ENCODE measurements around the gene NEGR1.
"Not testable (repeated sequence)": the region's sequence is repeated elsewhere in the genome, so short reads cannot be mapped to it uniquely, and the experiment has no call there.

The NEGR1 gene

DNA sequence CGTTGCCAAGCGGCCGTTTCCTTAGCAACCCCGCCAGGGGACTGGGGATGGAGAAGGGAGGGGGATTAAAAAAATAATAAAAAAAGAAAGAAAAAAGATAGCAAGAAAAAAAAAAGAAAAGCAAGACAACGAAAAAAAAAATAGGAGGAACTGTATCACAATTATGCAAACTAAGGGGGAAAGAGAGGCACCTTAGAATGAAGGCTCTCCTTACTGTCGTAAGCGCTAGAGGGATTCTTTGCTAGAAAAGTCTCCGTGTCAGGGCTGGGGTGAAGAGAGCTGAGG, 625 bp upstream of the NEGR1 start:
- H3K4me3 ChIP-seq (ENCODE audit: low read length), result peak overlapping the region; percentile 99
- H3K27me3 ChIP-seq (replicated peaks; ENCODE audit: control insufficient read depth, insufficient read depth, low read length), result no peaks in the 10 kb centered on the region

DNA sequence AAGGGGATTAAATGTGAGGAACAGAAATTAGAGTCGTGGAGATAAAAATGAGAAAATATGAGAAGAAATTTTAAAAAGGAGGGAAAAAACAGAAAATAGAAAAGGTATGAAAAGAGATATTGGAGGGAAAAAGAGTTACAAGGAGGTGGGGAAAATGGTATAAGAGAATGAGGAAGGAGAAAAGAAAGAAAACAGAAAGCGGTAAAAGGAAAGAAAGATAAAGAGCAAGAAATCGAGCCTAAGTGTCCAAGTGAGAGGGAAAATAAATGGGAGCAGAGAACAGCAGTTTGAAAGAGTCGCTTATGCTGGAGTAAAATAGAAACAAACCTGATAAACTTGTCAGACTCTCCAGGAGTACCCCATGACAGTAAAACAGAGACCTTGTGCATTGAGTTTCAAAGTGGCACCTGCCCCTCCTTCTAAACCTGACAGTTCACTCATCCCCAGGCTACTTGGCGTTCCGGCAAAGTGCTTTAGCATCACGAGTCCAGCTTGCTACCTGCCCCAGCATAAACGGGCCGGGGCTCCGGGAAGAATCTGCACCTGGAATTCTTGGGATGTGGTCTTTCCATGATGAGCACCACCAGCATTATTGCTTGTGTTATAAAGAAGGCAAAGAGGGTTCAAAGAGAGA, 585 bp downstream of the NEGR1 start:
- H3K4me3 ChIP-seq (ENCODE audit: low read length), result peak overlapping the region; percentile 95
- peaks cover 25% of the 10 kb centered on the region for H3K4me1 ChIP-seq (ENCODE audit: control insufficient read depth, insufficient read depth, low read length)
- H3K9ac ChIP-seq (ENCODE audit: low read length), result peak overlapping the region; percentile 86
- no peaks in the 10 kb centered on the region for H3K27me3 ChIP-seq (replicated peaks; ENCODE audit: control insufficient read depth, insufficient read depth, low read length)
- H3K36me3 ChIP-seq (ENCODE audit: control insufficient read depth, insufficient read depth, low read length, severe bottlenecking), result no peaks in the 10 kb centered on the region
- no peak for DNase-seq (ENCODE audit: low read depth)
- no peaks in the 10 kb centered on the region for H3K9me3 ChIP-seq (ENCODE audit: control insufficient read depth, low read length)

More for the DNA sequence above, 625 bp upstream of the NEGR1 start:
- DNase-seq (ENCODE audit: low read depth), result no peak
- Histone ChIP-seq H3K4me1 (ENCODE audit: control insufficient read depth, insufficient read depth, low read length) (peaks cover 25% of the 10 kb centered on the region), H3K9me3 (ENCODE audit: control insufficient read depth, low read length) (no peaks in the 10 kb centered on the region), H3K9ac (ENCODE audit: low read length) (peak overlapping the region; percentile 100), H3K36me3 (ENCODE audit: control insufficient read depth, insufficient read depth, low read length, severe bottlenecking) (no peaks in the 10 kb centered on the region)

DNA sequence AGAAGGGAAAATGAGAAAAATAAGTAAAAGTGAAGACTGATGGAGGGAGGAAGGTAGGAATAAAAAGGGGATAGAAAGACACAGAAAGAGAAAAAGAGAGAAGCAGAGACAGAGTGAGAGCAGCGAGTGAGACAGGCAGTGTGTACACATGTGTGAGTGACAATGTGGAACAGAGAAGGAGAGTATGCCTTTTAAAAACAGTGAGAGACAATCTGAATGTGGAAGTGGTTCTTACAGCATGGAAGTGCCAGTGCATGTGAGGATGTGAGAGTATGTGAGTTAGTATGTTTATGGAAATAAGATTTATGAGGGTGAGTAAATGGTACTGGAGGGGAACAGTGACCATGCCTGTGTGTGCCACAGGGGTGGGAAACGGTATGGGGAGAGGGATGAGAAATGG, 1.2 kb downstream of the NEGR1 start:
- H3K9me3 ChIP-seq (ENCODE audit: control insufficient read depth, low read length), result no peaks in the 10 kb centered on the region
- no peaks in the 10 kb centered on the region for H3K36me3 ChIP-seq (ENCODE audit: control insufficient read depth, insufficient read depth, low read length, severe bottlenecking)
- peak overlapping the region; percentile 95 for H3K4me3 ChIP-seq (ENCODE audit: low read length)
- peak; percentile 11 for DNase-seq (ENCODE audit: low read depth)
- H3K27me3 ChIP-seq (replicated peaks; ENCODE audit: control insufficient read depth, insufficient read depth, low read length), result no peaks in the 10 kb centered on the region
- peak overlapping the region; percentile 86 for H3K9ac ChIP-seq (ENCODE audit: low read length)
- H3K4me1 ChIP-seq (ENCODE audit: control insufficient read depth, insufficient read depth, low read length), result peaks cover 25% of the 10 kb centered on the region

DNA sequence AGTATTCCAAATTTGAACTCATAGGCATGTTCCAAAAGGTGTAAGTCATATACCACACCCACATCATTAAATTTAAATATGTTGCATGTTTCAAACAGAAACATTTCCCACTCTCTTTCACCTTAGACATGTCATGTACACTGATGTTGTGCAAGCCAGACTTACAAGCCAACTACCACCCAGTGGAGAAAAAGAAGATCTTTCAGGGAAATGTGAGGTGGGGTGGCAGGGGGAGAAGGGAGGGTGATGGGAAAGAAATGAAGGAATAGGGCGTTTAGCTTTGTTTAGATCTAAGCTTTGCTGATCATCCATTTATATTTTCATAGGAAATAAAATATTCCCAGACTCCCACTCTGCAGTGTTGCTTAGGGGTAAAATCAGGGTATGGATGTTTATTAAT, 1.6 kb downstream of the NEGR1 start:
- Histone ChIP-seq H3K4me3 (ENCODE audit: low read length) (peak overlapping the region; percentile 95), H3K9ac (ENCODE audit: low read length) (peak overlapping the region; percentile 86), H3K4me1 (ENCODE audit: control insufficient read depth, insufficient read depth, low read length) (peaks cover 20% of the 10 kb centered on the region), H3K36me3 (ENCODE audit: control insufficient read depth, insufficient read depth, low read length, severe bottlenecking) (no peaks in the 10 kb centered on the region), H3K9me3 (ENCODE audit: control insufficient read depth, low read length) (no peaks in the 10 kb centered on the region), H3K27me3 (replicated peaks; ENCODE audit: control insufficient read depth, insufficient read depth, low read length) (no peaks in the 10 kb centered on the region)
- peak; percentile 27 for DNase-seq (ENCODE audit: low read depth)

DNA sequence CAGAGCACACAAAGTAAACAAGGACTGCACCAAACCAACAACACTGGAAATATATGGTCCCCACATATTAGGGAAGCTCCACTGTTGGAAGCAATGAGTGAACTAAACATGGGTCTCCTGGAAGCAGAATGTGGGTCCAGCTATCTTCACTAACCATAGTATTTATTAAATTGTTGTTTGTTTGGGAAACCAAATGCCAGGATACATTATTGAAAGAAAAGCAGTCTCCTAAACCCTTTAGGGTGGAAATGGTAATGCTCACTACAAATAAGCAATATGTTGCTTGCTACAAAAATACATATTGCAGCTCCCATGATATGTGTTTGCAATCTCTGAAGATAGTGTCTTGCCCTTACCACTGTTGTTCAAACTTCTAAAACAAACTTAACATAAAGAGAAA, 2.2 kb downstream of the NEGR1 start:
- Histone ChIP-seq H3K4me1 (ENCODE audit: control insufficient read depth, insufficient read depth, low read length) (peaks cover 16% of the 10 kb centered on the region), H3K36me3 (ENCODE audit: control insufficient read depth, insufficient read depth, low read length, severe bottlenecking) (no peaks in the 10 kb centered on the region), H3K9ac (ENCODE audit: low read length) (peak overlapping the region; percentile 9), H3K4me3 (ENCODE audit: low read length) (peak overlapping the region; percentile 95), H3K27me3 (replicated peaks; ENCODE audit: control insufficient read depth, insufficient read depth, low read length) (no peaks in the 10 kb centered on the region), H3K9me3 (ENCODE audit: control insufficient read depth, low read length) (no peaks in the 10 kb centered on the region)
- no peak for DNase-seq (ENCODE audit: low read depth)

DNA sequence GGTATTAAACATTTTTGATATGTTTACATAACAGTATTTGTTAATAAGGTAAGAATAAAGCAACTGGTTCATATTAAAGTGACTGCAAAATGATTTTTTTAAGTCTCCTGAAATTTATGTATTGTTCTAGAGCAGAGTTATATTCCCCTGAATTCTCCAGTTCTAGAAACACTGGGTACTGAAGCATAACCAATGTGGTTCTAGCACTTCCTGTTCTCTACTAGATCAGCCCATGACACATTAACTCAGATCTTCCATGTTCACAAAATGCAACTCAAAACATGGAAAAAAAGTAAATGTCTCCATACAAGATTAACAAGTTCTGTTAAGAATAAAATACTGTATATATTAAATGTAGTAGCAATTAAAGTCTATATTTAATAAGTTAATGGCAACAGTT, 3.9 kb downstream of the NEGR1 start:
- Histone ChIP-seq H3K4me3 (ENCODE audit: low read length) (peak overlapping the region; percentile 95), H3K9me3 (ENCODE audit: control insufficient read depth, low read length) (no peaks in the 10 kb centered on the region), H3K4me1 (ENCODE audit: control insufficient read depth, insufficient read depth, low read length) (peaks cover 16% of the 10 kb centered on the region), H3K9ac (ENCODE audit: low read length) (no peak overlapping the region), H3K27me3 (replicated peaks; ENCODE audit: control insufficient read depth, insufficient read depth, low read length) (no peaks in the 10 kb centered on the region), H3K36me3 (ENCODE audit: control insufficient read depth, insufficient read depth, low read length, severe bottlenecking) (no peaks in the 10 kb centered on the region)
- no peak for DNase-seq (ENCODE audit: low read depth)

DNA sequence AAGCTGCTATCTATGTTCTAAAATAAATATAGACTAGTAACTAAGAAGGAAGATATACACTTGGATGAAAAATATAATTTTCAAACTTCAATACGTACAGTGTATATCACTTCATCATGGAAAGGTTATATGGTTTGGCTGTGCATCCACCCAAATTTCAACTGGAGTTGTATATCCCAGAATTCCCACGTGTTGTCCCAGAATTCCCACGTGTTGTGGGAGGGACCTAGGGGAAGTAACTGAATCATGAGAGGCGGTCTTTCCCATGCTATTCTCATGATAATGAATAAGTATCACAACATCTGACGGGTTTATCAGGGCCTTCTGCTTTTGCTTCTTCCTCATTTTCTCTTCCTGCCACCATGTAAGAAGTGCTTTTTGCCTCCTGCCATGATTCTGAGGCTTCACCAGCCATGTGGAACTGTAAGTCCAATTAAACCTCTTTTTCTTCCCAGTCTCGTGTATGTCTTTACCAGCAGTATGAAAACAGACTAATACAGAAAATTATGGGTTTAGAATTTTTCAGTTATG, 10.7 kb downstream of the NEGR1 start:
- no peaks in the 10 kb centered on the region for H3K9me3 ChIP-seq (ENCODE audit: control insufficient read depth, low read length)
- no peak for DNase-seq (ENCODE audit: low read depth)
- no peaks in the 10 kb centered on the region for H3K36me3 ChIP-seq (ENCODE audit: control insufficient read depth, insufficient read depth, low read length, severe bottlenecking)
- H3K9ac ChIP-seq (ENCODE audit: low read length), result no peak overlapping the region
- H3K27me3 ChIP-seq (replicated peaks; ENCODE audit: control insufficient read depth, insufficient read depth, low read length), result no peaks in the 10 kb centered on the region
- peaks cover 5% of the 10 kb centered on the region for H3K4me1 ChIP-seq (ENCODE audit: control insufficient read depth, insufficient read depth, low read length)
- no peak overlapping the region for H3K4me3 ChIP-seq (ENCODE audit: low read length)

DNA sequence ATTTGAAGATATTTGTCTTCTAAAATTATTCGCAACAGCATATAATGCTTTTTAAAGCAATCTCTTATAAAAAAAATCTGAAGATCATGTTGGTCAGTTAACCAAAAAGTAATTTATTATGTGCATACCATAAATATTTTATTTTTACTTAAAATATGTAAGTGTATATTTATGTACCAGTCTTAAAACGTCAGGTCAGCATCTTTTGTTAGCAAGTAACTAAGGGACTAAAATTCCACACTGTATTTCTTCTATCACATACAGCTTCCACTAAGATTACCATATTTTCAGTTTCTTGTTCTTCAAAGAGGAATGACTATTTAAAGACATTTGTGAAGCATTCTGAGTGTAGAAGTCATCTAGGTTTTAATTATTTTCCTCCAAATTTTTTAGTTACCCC, 19.6 kb downstream of the NEGR1 start:
- Histone ChIP-seq H3K27me3 (replicated peaks; ENCODE audit: control insufficient read depth, insufficient read depth, low read length) (no peaks in the 10 kb centered on the region), H3K9me3 (ENCODE audit: control insufficient read depth, low read length) (no peaks in the 10 kb centered on the region), H3K4me3 (ENCODE audit: low read length) (no peak overlapping the region), H3K9ac (ENCODE audit: low read length) (no peak overlapping the region), H3K4me1 (ENCODE audit: control insufficient read depth, insufficient read depth, low read length) (no peaks in the 10 kb centered on the region), H3K36me3 (ENCODE audit: control insufficient read depth, insufficient read depth, low read length, severe bottlenecking) (no peaks in the 10 kb centered on the region)
- DNase-seq (ENCODE audit: low read depth), result no peak

DNA sequence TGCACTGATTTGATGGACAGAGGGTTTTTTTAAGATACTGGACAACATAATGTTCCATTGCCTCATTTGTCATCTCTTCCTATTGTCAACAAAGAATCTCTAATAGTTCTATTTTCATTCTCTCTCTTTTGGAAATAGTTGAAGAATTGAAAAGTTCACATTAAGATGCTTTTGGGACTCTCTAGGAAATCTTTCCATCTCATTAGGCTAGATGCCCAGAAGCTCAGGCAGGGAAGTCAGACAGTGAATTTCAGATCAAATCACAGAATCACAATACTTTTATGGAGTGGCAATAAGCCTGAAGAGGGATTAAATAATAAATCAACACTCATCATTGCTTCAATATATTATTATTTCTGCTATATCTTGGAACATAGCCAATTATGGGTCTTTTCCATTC, 29.2 kb downstream of the NEGR1 start:
- no peaks in the 10 kb centered on the region for H3K9me3 ChIP-seq (ENCODE audit: control insufficient read depth, low read length)
- H3K4me1 ChIP-seq (ENCODE audit: control insufficient read depth, insufficient read depth, low read length), result no peaks in the 10 kb centered on the region
- no peak for DNase-seq (ENCODE audit: low read depth)
- H3K27me3 ChIP-seq (replicated peaks; ENCODE audit: control insufficient read depth, insufficient read depth, low read length), result no peaks in the 10 kb centered on the region
- H3K36me3 ChIP-seq (ENCODE audit: control insufficient read depth, insufficient read depth, low read length, severe bottlenecking), result no peaks in the 10 kb centered on the region
- no peak overlapping the region for H3K4me3 ChIP-seq (ENCODE audit: low read length)
- H3K9ac ChIP-seq (ENCODE audit: low read length), result no peak overlapping the region

DNA sequence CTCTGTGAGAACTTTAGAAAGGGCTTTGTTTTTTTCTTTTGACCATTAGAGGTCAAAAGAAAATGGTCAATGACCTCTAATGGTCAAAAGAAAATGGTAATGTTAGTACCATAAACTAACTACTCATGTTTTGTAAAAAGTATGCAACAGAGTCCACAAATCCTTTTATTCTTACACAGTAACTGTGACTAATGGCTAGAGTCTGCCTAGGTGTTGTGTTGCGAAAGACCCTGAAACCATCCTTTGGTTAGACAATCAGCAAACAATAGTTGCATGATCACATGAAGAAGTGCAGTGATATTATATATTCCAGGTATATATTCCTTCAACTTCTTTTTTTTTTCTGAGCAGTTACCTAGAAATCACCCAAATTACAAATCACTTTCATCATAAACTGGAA, 40.9 kb downstream of the NEGR1 start:
- Histone ChIP-seq H3K9me3 (ENCODE audit: control insufficient read depth, low read length) (no peaks in the 10 kb centered on the region), H3K4me1 (ENCODE audit: control insufficient read depth, insufficient read depth, low read length) (no peaks in the 10 kb centered on the region), H3K4me3 (ENCODE audit: low read length) (no peak overlapping the region), H3K9ac (ENCODE audit: low read length) (no peak overlapping the region), H3K27me3 (replicated peaks; ENCODE audit: control insufficient read depth, insufficient read depth, low read length) (no peaks in the 10 kb centered on the region), H3K36me3 (ENCODE audit: control insufficient read depth, insufficient read depth, low read length, severe bottlenecking) (no peaks in the 10 kb centered on the region)
- DNase-seq (ENCODE audit: low read depth), result peak; percentile 38

DNA sequence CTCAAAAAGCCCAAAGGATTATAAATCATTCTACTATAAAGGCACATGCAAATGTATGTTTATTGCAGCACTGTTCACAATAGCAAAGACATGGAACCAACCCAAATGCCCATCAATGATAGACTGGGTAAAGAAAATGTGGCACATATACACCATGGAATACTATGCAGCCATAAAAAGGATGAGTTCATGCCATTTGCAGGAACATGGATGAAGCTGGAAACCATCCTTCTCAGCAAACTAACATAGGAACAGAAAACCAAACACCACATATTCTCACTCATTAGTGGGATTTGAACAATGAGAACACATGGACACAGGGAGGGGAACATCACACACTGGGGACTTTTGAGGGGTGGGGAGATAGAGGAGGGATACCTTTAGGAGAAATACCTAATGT, 46.4 kb downstream of the NEGR1 start:
- DNase-seq (ENCODE audit: low read depth); H3K9ac ChIP-seq (ENCODE audit: low read length): not testable (repeated sequence)

DNA sequence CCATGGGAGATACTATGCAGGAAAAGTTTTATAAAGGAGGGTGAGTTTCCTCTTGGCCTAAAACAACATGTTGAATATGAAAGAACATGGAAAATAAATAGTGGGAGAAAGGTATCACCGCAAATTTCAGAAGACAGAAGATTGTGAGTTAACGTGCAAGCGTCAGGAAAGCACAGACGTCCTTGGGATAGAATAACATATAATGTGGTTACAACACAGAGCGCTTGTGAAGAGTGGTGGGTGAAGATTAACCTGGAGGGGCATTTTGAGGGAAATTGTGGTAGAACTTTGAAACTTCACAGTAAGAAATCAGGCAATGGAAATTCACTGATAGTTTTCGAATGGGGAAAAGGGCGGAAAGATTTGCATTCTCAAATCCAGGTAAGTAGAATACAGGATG, 47.3 kb downstream of the NEGR1 start:
- DNase-seq (ENCODE audit: low read depth), result no peak
- Histone ChIP-seq H3K27me3 (replicated peaks; ENCODE audit: control insufficient read depth, insufficient read depth, low read length) (no peaks in the 10 kb centered on the region), H3K9ac (ENCODE audit: low read length) (no peak overlapping the region), H3K9me3 (ENCODE audit: control insufficient read depth, low read length) (peaks cover 3% of the 10 kb centered on the region), H3K4me1 (ENCODE audit: control insufficient read depth, insufficient read depth, low read length) (peaks cover 6% of the 10 kb centered on the region), H3K36me3 (ENCODE audit: control insufficient read depth, insufficient read depth, low read length, severe bottlenecking) (no peaks in the 10 kb centered on the region), H3K4me3 (ENCODE audit: low read length) (no peak overlapping the region)

More for the DNA sequence above, 46.4 kb downstream of the NEGR1 start:
- not testable (repeated sequence) for H3K4me3 ChIP-seq (ENCODE audit: low read length); H3K4me1 ChIP-seq (ENCODE audit: control insufficient read depth, insufficient read depth, low read length); H3K27me3 ChIP-seq (replicated peaks; ENCODE audit: control insufficient read depth, insufficient read depth, low read length); H3K9me3 ChIP-seq (ENCODE audit: control insufficient read depth, low read length); H3K36me3 ChIP-seq (ENCODE audit: control insufficient read depth, insufficient read depth, low read length, severe bottlenecking)

Measured in adipocyte (in vitro differentiated cells).